Measurements from ENCODE around the gene SLC25A24.

GRCh38 chr1:108190001-108190634 is 10.0 kb downstream of the SLC25A24 start:
- TF ChIP-seq CTCF (IDR thresholded peaks at IDR 0.05) (no peak), POLR2A (IDR thresholded peaks at IDR 0.05) (no peak)

Data from right lobe of liver (tissue), 4 donors.